Measurements from ENCODE around the gene LPIN1.

LPIN1 gene

DNA sequence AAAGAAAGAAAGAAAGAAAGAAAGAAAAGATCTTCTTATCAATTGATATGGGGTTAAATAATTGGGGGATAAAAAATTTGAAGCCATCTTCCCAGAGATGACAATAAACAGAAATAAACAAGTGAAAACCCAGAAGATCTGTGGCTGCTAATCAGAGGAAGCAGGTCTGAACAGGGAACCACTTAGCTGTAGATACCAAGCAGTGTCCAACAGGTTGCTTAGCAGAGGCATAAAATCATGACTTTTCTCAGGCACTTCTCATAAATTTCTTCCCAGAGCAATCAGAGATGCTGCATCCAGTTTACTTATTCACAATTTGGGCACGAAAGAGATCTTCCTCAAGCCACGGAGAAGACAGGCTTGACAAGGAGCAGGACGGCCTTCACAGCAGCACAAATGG lies 5.7 kb upstream of the LPIN1 start:
- H2BK5ac ChIP-seq (ENCODE audit: low read depth, low read length, poor library complexity, severe bottlenecking), result no peak overlapping the region
- H3K4me3 ChIP-seq (ENCODE audit: insufficient read depth in 1 of 2, low read depth in 1 of 2, low read length in 2 of 2), result no peak overlapping the region
- no peak overlapping the region for H3K14ac ChIP-seq (ENCODE audit: low read length in 2 of 2)
- H3K27ac ChIP-seq (ENCODE audit: low read length, poor library complexity, severe bottlenecking), result no peak overlapping the region
- no peaks in the 10 kb centered on the region for H3K79me1 ChIP-seq (replicated peaks; ENCODE audit: low read length, poor library complexity, severe bottlenecking)
- peaks cover 0 to 9% of the 10 kb centered on the region in 2 experiments for H3K27me3 ChIP-seq (ENCODE audit: control insufficient read depth in 1 of 2, insufficient read depth in 1 of 2, low read length in 2 of 2)
- H4K91ac ChIP-seq (ENCODE audit: low read length), result no peak overlapping the region
- no peak overlapping the region for H2BK15ac ChIP-seq (ENCODE audit: low read depth, poor library complexity, severe bottlenecking)
- 73% methylated on average over 3 of the region's 3 CpGs for WGBS
- H3K36me3 ChIP-seq (ENCODE audit: control insufficient read depth in 1 of 2, insufficient read depth in 2 of 2, low read depth in 1 of 2, low read length in 2 of 2), result no peaks in the 10 kb centered on the region
- no peak for DNase-seq
- H2BK12ac ChIP-seq (ENCODE audit: low read length in 2 of 2), result peak overlapping the region; percentile 56 to 75
- no peak overlapping the region for H2AK5ac ChIP-seq (ENCODE audit: low read length, severe bottlenecking)
- peak overlapping the region; percentile 6 for H2BK120ac ChIP-seq (ENCODE audit: low read depth, low read length)
- H3K9ac ChIP-seq (ENCODE audit: low read length), result no peak overlapping the region
- peak overlapping the region in 1 of 2 experiments; percentile 62 for H3K18ac ChIP-seq (ENCODE audit: low read depth in 1 of 2, low read length in 2 of 2)
- peaks cover 22% of the 10 kb centered on the region for H3K4me1 ChIP-seq (ENCODE audit: control insufficient read depth, insufficient read depth, low read depth, low read length)
- no peak overlapping the region for H2AFZ ChIP-seq (ENCODE audit: low read depth, low read length)
- peak overlapping the region in 1 of 2 experiments; percentile 66 for H3K23ac ChIP-seq (ENCODE audit: low read length in 2 of 2)
- H4K8ac ChIP-seq (ENCODE audit: low read length), result no peak overlapping the region
- no peaks in the 10 kb centered on the region for H3K9me3 ChIP-seq (ENCODE audit: control insufficient read depth, low read length)
- peak overlapping the region in 1 of 2 experiments; percentile 55 for H3K4ac ChIP-seq (ENCODE audit: low read depth in 1 of 2, low read length in 2 of 2)
- no peak overlapping the region for H3K4me2 ChIP-seq (ENCODE audit: low read length, poor library complexity, severe bottlenecking)

GRCh38 chr2:11742317-11742701 lies 4.1 kb upstream of the LPIN1 start:
- Histone ChIP-seq H2BK120ac (ENCODE audit: low read depth, low read length) (no peak overlapping the region), H4K8ac (ENCODE audit: low read length) (no peak overlapping the region), H3K4ac (ENCODE audit: low read depth in 1 of 2, low read length in 2 of 2) (no peak overlapping the region), H3K79me1 (replicated peaks; ENCODE audit: low read length, poor library complexity, severe bottlenecking) (peaks cover 5% of the 10 kb centered on the region), H3K36me3 (ENCODE audit: control insufficient read depth in 1 of 2, insufficient read depth in 2 of 2, low read depth in 1 of 2, low read length in 2 of 2) (no peaks in the 10 kb centered on the region), H3K18ac (ENCODE audit: low read depth in 1 of 2, low read length in 2 of 2) (peak overlapping the region in 1 of 2 experiments; percentile 31), H3K27me3 (ENCODE audit: control insufficient read depth in 1 of 2, insufficient read depth in 1 of 2, low read length in 2 of 2) (no peaks in the 10 kb centered on the region), H3K4me3 (ENCODE audit: insufficient read depth in 1 of 2, low read depth in 1 of 2, low read length in 2 of 2) (no peak overlapping the region), H3K9me3 (ENCODE audit: control insufficient read depth, low read length) (no peaks in the 10 kb centered on the region), H3K27ac (ENCODE audit: low read length, poor library complexity, severe bottlenecking) (no peak overlapping the region), H3K23ac (ENCODE audit: low read length in 2 of 2) (no peak overlapping the region), H4K91ac (ENCODE audit: low read length) (no peak overlapping the region), H3K9ac (ENCODE audit: low read length) (no peak overlapping the region), H2BK12ac (ENCODE audit: low read length in 2 of 2) (peak overlapping the region; percentile 19 to 92), H3K4me1 (ENCODE audit: control insufficient read depth, insufficient read depth, low read depth, low read length) (peaks cover 27% of the 10 kb centered on the region), H2AFZ (ENCODE audit: low read depth, low read length) (no peak overlapping the region), H2BK15ac (ENCODE audit: low read depth, poor library complexity, severe bottlenecking) (no peak overlapping the region), H3K14ac (ENCODE audit: low read length in 2 of 2) (no peak overlapping the region), H2AK5ac (ENCODE audit: low read length, severe bottlenecking) (no peak overlapping the region), H3K4me2 (ENCODE audit: low read length, poor library complexity, severe bottlenecking) (no peak overlapping the region), H2BK5ac (ENCODE audit: low read depth, low read length, poor library complexity, severe bottlenecking) (no peak overlapping the region)
- peak; percentile 41 for DNase-seq
- 56% methylated on average over 4 of the region's 4 CpGs for WGBS

GRCh38 chr2:11742702-11743357 lies 3.6 kb upstream of the LPIN1 start:
- Histone ChIP-seq H2AK5ac (ENCODE audit: low read length, severe bottlenecking) (peak overlapping the region; percentile 87), H4K91ac (ENCODE audit: low read length) (peak overlapping the region; percentile 64), H4K8ac (ENCODE audit: low read length) (peak overlapping the region; percentile 67), H3K4ac (ENCODE audit: low read depth in 1 of 2, low read length in 2 of 2) (peak overlapping the region; percentile 73 to 95), H2BK120ac (ENCODE audit: low read depth, low read length) (peak overlapping the region; percentile 84), H3K14ac (ENCODE audit: low read length in 2 of 2) (peak overlapping the region in 1 of 2 experiments; percentile 9), H3K23ac (ENCODE audit: low read length in 2 of 2) (no peak overlapping the region), H3K4me1 (ENCODE audit: control insufficient read depth, insufficient read depth, low read depth, low read length) (peaks cover 29% of the 10 kb centered on the region), H3K18ac (ENCODE audit: low read depth in 1 of 2, low read length in 2 of 2) (peak overlapping the region; percentile 88 to 93), H2BK5ac (ENCODE audit: low read depth, low read length, poor library complexity, severe bottlenecking) (no peak overlapping the region), H3K27ac (ENCODE audit: low read length, poor library complexity, severe bottlenecking) (no peak overlapping the region), H3K9ac (ENCODE audit: low read length) (no peak overlapping the region), H3K79me1 (replicated peaks; ENCODE audit: low read length, poor library complexity, severe bottlenecking) (peaks cover 5% of the 10 kb centered on the region), H3K36me3 (ENCODE audit: control insufficient read depth in 1 of 2, insufficient read depth in 2 of 2, low read depth in 1 of 2, low read length in 2 of 2) (no peaks in the 10 kb centered on the region), H2AFZ (ENCODE audit: low read depth, low read length) (no peak overlapping the region), H3K4me3 (ENCODE audit: insufficient read depth in 1 of 2, low read depth in 1 of 2, low read length in 2 of 2) (no peak overlapping the region), H3K4me2 (ENCODE audit: low read length, poor library complexity, severe bottlenecking) (no peak overlapping the region), H2BK15ac (ENCODE audit: low read depth, poor library complexity, severe bottlenecking) (peak overlapping the region; percentile 80), H3K9me3 (ENCODE audit: control insufficient read depth, low read length) (no peaks in the 10 kb centered on the region), H3K27me3 (ENCODE audit: control insufficient read depth in 1 of 2, insufficient read depth in 1 of 2, low read length in 2 of 2) (no peaks in the 10 kb centered on the region), H2BK12ac (ENCODE audit: low read length in 2 of 2) (peak overlapping the region; percentile 19 to 92)
- WGBS, result 76% methylated on average over 16 of the region's 16 CpGs
- no peak for DNase-seq

- Histone ChIP-seq H4K91ac (ENCODE audit: low read length) (peak overlapping the region; percentile 64), H2BK15ac (ENCODE audit: low read depth, poor library complexity, severe bottlenecking) (peak overlapping the region; percentile 80), H3K23ac (ENCODE audit: low read length in 2 of 2) (no peak overlapping the region), H3K4me3 (ENCODE audit: insufficient read depth in 1 of 2, low read depth in 1 of 2, low read length in 2 of 2) (no peak overlapping the region), H3K9me3 (ENCODE audit: control insufficient read depth, low read length) (no peaks in the 10 kb centered on the region), H3K4me1 (ENCODE audit: control insufficient read depth, insufficient read depth, low read depth, low read length) (peaks cover 33% of the 10 kb centered on the region), H3K4ac (ENCODE audit: low read depth in 1 of 2, low read length in 2 of 2) (peak overlapping the region; percentile 73 to 95), H3K27ac (ENCODE audit: low read length, poor library complexity, severe bottlenecking) (no peak overlapping the region), H3K18ac (ENCODE audit: low read depth in 1 of 2, low read length in 2 of 2) (peak overlapping the region; percentile 88 to 93), H2BK12ac (ENCODE audit: low read length in 2 of 2) (peak overlapping the region; percentile 19 to 92), H2AFZ (ENCODE audit: low read depth, low read length) (no peak overlapping the region), H2BK120ac (ENCODE audit: low read depth, low read length) (peak overlapping the region; percentile 84), H3K27me3 (ENCODE audit: control insufficient read depth in 1 of 2, insufficient read depth in 1 of 2, low read length in 2 of 2) (no peaks in the 10 kb centered on the region), H3K36me3 (ENCODE audit: control insufficient read depth in 1 of 2, insufficient read depth in 2 of 2, low read depth in 1 of 2, low read length in 2 of 2) (no peaks in the 10 kb centered on the region), H3K14ac (ENCODE audit: low read length in 2 of 2) (peak overlapping the region in 1 of 2 experiments; percentile 55), H4K8ac (ENCODE audit: low read length) (peak overlapping the region; percentile 69), H3K79me1 (replicated peaks; ENCODE audit: low read length, poor library complexity, severe bottlenecking) (peaks cover 9% of the 10 kb centered on the region), H3K4me2 (ENCODE audit: low read length, poor library complexity, severe bottlenecking) (no peak overlapping the region), H2BK5ac (ENCODE audit: low read depth, low read length, poor library complexity, severe bottlenecking) (no peak overlapping the region), H2AK5ac (ENCODE audit: low read length, severe bottlenecking) (peak overlapping the region; percentile 87), H3K9ac (ENCODE audit: low read length) (no peak overlapping the region)
- no peak for DNase-seq
- WGBS, result 82% methylated on average over 7 of the region's 7 CpGs
Observed at GRCh38 chr2:11743366-11743765, 3.1 kb upstream of the LPIN1 start.

Measured in mesenchymal stem cell (in vitro differentiated cells and primary cell).